Renal pelvis (tissue), 4 donors: Measurements from ENCODE around the gene DCN. TPM values are rescaled to one million over a fixed set of nuclear protein-coding genes. Genes with fewer than 3 reads are reported as not detected.

Source experiments
- DNase-seq: peaks from one replicate; pipeline ENCODE4 v3.0.0-alpha.2; 2013
- polyA plus RNA-seq, 3 donors: library from polyadenylated mRNA; unstranded; fragments of 120-200 nt; gene quantifications; one replicate each; pipeline ENCODE4 v1.2.1, GENCODE V29; 2013; ENCODE audit not compliant: insufficient read length in 3 of 3

The DCN gene
- polyA plus RNA-seq, 3 donors: 446 to 532 (median 446) TPM

GRCh38 chr12:91142221-91142631, 40.4 kb downstream of the DCN start:
- DNase-seq: peak; percentile 48

- peak; percentile 38 for DNase-seq
Observed at GRCh38 chr12:91140026-91140931, 42.3 kb downstream of the DCN start.

- no peak for DNase-seq
Observed at GRCh38 chr12:91139286-91139685, 43.3 kb downstream of the DCN start.

GRCh38 chr12:91138337-91138920, 44.2 kb downstream of the DCN start:
- DNase-seq: no peak

- DNase-seq: no peak
Observed at GRCh38 chr12:91133871-91134270, 48.7 kb downstream of the DCN start.

- no peak for DNase-seq
Observed at GRCh38 chr12:91129662-91130362, 52.8 kb downstream of the DCN start.

- DNase-seq: no peak
Observed at GRCh38 chr12:91127751-91128150, 54.9 kb downstream of the DCN start.

GRCh38 chr12:91127306-91127705, 55.3 kb downstream of the DCN start:
- DNase-seq: no peak

- no peak for DNase-seq
Observed at GRCh38 chr12:91126516-91126915, 56.1 kb downstream of the DCN start.

GRCh38 chr12:91123236-91123916, 59.2 kb downstream of the DCN start:
- no peak for DNase-seq

GRCh38 chr12:91120781-91121180, 61.8 kb downstream of the DCN start:
- no peak for DNase-seq

GRCh38 chr12:91119089-91119488, 63.5 kb downstream of the DCN start:
- DNase-seq: no peak

GRCh38 chr12:91113621-91114020, 69.0 kb downstream of the DCN start:
- no peak for DNase-seq

GRCh38 chr12:91111366-91112325, 71.0 kb downstream of the DCN start, which contains the start of gene LUM:
Gene LUM (minus strand): TSS chr12:91111494. CDS start chr12:91108979, 2,515 bp downstream.
- DNase-seq: no peak

GRCh38 chr12:91110311-91110924, 72.2 kb downstream of the DCN start:
- DNase-seq: no peak

- no peak for DNase-seq
Observed at GRCh38 chr12:91109581-91110310, 72.9 kb downstream of the DCN start.

GRCh38 chr12:91109148-91109564, 73.5 kb downstream of the DCN start:
- no peak for DNase-seq

GRCh38 chr12:91108196-91108755, 74.3 kb downstream of the DCN start:
- no peak for DNase-seq

GRCh38 chr12:91106283-91106682, 76.3 kb downstream of the DCN start:
- no peak for DNase-seq
